Inferior parietal cortex (tissue), 1 donor: Measurements from ENCODE around the gene ART1.

Source experiments
- DNase-seq: peaks from one replicate; pipeline ENCODE4 v3.0.0-alpha.2; 2016; ENCODE audit errors: extremely low spot score

Gene ART1

GRCh38 chr11:3666023-3666530, 21.1 kb downstream of the ART1 start:
- no peak for DNase-seq

- DNase-seq: no peak
These were observed 22.5 kb downstream of the ART1 start for GRCh38 chr11:3667149-3668035.

DNA sequence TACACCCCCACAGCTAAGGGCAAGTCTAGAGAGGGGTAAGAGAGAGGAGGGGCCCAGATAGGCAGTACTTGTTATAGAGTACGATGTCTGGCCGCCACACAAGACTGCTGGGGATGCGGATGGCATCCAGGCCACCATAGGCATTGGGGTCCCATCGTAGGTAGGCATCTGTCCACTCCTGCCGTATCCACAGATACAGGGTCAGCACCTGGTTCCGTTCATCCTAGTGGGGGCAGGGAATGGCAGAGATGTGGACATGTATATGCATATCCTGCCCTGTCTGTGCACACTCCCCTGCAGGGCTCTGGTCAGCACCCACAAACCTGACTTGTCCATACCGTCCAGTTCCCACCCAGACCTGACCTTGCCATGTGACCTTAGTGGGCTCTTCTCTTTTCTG, 24.2 kb downstream of the ART1 start:
- DNase-seq: no peak

- no peak for DNase-seq
These were observed 24.8 kb downstream of the ART1 start for GRCh38 chr11:3669742-3670183.

- no peak for DNase-seq
These were observed 26.7 kb downstream of the ART1 start, which contains the start of gene CHRNA10 for GRCh38 chr11:3671334-3672254. Gene CHRNA10, minus strand, starts transcription at chr11:3671384. Its CDS starts 72 bp downstream, at chr11:3671312.

DNA sequence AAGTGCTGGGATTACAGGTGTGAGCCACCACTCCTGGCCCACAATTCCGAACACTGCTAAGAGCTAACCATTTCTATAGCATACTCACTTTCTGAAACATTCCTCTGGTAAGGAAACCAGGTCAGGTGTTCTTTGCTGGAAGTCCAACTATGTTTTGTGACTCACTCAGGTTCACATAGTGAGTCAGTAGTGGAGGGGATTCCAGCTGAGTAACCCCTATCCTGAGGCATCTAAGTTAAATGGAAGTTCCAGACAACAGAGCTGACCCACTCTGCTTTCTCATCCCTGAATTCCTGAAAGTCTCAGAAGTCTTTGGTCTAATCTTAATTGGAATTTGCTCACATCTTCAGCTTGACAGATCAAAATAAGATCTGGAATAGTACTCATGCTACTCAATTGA, 29.3 kb downstream of the ART1 start:
- DNase-seq: no peak

GRCh38 chr11:3675971-3676370, 31.0 kb downstream of the ART1 start:
- no peak for DNase-seq

GRCh38 chr11:3679077-3679476, 34.1 kb downstream of the ART1 start:
- no peak for DNase-seq

DNA sequence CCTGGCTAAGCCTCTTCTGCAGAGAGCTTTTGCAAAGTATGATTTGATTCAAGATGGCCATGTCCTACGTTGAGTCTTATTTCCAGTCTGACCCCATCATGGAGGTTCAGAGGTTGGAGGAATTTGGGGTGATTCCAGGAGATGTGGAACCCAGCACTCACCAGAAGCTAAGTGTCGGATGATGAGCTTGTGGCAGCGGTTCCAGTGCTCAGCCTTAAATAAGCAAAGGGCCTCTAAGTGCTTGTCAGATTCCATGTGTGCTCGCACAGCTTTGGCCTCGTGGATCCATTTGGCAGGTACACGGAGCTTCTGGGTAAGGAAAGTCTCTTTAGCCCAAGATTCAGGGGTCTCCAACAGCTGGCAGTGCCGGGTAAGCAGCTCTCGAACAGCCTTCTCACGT, 38.1 kb downstream of the ART1 start:
- DNase-seq: no peak

DNA sequence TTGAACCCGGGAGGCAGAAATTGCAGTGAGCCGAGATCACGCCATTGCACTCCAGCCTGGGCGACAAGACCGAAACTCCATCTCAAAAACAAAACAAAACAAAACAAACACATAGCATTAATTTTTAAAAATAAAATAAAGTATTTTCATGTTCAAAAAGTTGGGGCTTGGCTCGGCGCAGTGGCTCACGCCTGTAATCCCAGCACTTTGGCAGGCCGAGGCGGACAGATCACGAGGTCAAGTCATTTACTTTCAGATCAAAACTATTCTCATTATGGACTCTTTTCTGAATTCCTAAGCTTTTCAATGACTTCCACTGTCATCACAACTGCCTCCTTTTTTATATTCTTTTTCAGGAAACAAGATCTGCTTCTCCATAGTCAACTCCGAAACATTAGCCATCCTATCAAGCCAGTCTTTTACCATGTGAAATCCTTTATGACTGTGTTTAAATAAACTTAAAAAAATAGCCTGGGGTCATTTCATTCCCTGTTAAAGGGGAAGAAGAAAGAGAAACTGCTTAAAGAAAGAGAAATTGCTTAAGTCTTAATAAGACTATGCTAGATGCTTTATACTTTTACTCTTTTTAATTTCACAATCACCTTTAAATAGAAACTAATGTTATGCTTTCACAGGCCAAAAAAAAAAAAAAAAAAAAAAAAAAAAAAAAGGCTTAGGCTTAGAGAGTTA, 39.3 kb downstream of the ART1 start:
- DNase-seq: no peak

DNA sequence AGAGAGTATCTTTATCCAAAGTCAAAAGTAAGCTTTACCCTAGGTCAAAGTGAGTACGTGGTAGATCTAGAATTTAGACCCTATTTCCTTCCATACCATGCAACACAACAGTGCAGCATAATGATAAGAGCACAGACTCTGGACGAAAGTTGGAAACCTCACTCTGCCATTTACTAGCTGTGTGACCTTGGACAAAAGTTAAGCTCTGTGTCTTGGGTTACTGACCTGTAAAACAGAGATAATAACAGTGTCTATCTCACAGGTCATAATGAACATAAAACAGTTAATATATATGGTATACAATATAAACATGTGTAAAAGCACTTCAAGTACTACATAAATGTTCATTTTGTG, 39.9 kb downstream of the ART1 start:
- no peak for DNase-seq

GRCh38 chr11:3685923-3686322, 41.0 kb downstream of the ART1 start:
- DNase-seq: no peak

GRCh38 chr11:3686751-3687150, 41.8 kb downstream of the ART1 start:
- DNase-seq: no peak

DNA sequence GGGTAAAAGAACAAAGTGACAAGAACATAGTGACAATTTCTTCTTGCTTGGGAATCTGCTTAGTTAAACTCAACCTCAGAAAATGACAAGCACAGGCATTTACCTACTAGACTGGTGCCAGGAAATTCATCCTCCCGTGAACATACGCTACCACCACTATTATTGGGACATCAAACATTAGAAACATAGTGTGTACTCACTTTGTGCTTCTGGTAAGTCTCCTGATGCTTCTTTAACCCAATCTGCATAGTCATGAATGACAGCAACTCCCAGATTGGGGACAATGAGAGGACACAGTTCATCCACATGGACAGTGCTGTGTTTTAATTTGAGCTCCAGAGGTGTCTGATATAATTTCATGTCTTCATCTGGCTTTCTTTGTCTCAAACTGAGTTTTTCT, 55.5 kb downstream of the ART1 start:
- peak; percentile 6 for DNase-seq

GRCh38 chr11:3700910-3701309, 56.0 kb downstream of the ART1 start:
- no peak for DNase-seq

- DNase-seq: no peak
These were observed 58.5 kb downstream of the ART1 start for GRCh38 chr11:3703383-3703782.

DNA sequence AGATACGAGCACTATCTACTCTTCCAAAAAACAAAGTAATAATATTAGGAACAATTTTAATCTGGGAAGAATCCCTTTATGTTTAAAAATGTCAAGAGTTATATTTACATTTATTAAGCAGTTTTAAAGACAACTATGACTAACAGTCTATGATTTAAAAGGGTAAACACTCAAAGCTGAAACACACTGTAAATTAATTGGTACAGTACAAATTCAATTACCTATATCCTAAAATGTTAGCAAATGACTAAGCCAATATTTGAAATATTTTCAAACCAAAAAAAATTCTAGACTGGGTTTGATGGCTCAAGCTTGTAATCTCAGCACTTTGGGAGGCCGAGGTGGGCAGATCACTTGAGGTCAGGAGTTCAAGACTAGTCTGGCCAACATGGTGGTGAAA, 62.2 kb downstream of the ART1 start:
- DNase-seq: no peak

GRCh38 chr11:3709977-3710376, 65.0 kb downstream of the ART1 start:
- no peak for DNase-seq

DNA sequence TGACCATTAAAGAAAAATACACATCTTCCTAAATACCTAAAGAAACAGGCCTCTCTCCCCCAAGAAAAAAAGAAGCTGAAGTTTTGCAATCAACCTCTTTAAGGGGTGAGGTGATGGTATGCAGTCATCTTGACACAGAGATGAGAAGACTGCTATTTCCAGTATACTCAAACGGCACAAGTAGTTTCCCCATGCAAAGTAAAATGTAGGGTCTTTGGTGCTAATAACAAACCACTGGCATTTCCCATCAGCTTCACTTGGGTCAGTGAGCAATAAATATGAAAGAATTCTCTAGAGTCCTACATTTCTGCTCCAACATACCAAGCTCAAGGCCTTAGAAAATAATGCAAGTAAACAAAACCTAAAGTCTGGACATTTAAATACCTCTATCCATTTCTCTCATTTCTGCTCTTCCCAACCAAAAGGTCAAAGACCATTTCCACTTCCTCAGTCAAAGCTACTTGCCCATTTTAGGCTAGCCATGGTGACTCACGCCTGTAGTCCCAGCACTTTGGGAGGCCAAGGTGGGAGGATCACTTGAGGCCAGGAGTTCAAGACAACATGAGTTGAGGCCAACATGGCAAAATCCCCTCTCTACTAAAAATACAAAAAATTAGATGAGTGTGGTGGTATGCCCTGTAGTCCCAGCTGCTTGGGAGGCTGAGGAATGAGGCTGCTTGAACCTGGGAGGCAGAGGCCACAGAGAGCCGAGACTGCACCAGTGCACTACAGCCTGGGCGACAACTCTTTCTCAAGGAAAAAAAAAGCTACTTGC, 65.7 kb downstream of the ART1 start:
- no peak for DNase-seq

DNA sequence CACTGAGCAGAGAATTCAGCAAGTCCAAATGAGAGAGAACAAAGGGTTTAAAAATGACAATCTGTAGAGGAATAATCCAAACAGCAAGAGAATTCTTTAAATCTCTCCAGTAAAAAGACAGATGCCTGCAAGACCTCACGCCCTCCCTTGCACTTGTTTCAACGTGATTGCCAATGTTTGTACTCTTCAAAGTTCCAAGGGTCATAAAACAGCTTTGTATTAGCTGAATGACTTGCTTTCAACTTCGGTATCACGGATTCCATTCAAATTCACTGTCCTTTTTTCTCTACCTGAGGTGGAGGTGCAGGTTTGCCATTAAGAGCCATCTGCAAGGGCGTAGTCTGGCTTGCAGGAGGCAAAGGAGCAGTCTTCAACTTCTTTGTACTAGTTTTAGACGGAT, 67.3 kb downstream of the ART1 start:
- no peak for DNase-seq
